ENCODE measurements around the gene NR4A1.

The NR4A1 gene

GRCh38 chr12:52018433-52019112 lies 32.7 kb upstream of the NR4A1 start:
- DNase-seq (ENCODE audit: low spot score) = no peak

- DNase-seq (ENCODE audit: low spot score) = no peak
Measured at GRCh38 chr12:52019113-52019770, 32.0 kb upstream of the NR4A1 start.

- DNase-seq (ENCODE audit: low spot score) = no peak
Measured at GRCh38 chr12:52020539-52021336, 30.5 kb upstream of the NR4A1 start.

- DNase-seq (ENCODE audit: low spot score) = no peak
Measured at GRCh38 chr12:52022841-52023181, 28.4 kb upstream of the NR4A1 start.

GRCh38 chr12:52023182-52023975 lies 27.9 kb upstream of the NR4A1 start:
- peak; percentile 67 for DNase-seq (ENCODE audit: low spot score)

- no peak for DNase-seq (ENCODE audit: low spot score)
Measured at GRCh38 chr12:52023976-52024688, 27.1 kb upstream of the NR4A1 start.

- no peak for DNase-seq (ENCODE audit: low spot score)
Measured at GRCh38 chr12:52024845-52025230, 26.4 kb upstream of the NR4A1 start.

- no peak for DNase-seq (ENCODE audit: low spot score)
Measured at GRCh38 chr12:52026263-52026662, 25.0 kb upstream of the NR4A1 start.

- DNase-seq (ENCODE audit: low spot score) = no peak
Measured at GRCh38 chr12:52027085-52027843, 24.0 kb upstream of the NR4A1 start.

- DNase-seq (ENCODE audit: low spot score) = no peak
Measured at GRCh38 chr12:52029685-52030084, 21.6 kb upstream of the NR4A1 start.

GRCh38 chr12:52032446-52032803 lies 18.8 kb upstream of the NR4A1 start:
- DNase-seq (ENCODE audit: low spot score) = peak; percentile 73

- DNase-seq (ENCODE audit: low spot score) = peak; percentile 97
Measured at GRCh38 chr12:52032804-52033445, 18.3 kb upstream of the NR4A1 start.

- DNase-seq (ENCODE audit: low spot score) = no peak
Measured at GRCh38 chr12:52033446-52034140, 17.6 kb upstream of the NR4A1 start.

GRCh38 chr12:52035190-52035589 lies 16.1 kb upstream of the NR4A1 start:
- no peak for DNase-seq (ENCODE audit: low spot score)

- DNase-seq (ENCODE audit: low spot score) = no peak
Measured at GRCh38 chr12:52035926-52036325, 15.3 kb upstream of the NR4A1 start.

- peak; percentile 77 for DNase-seq (ENCODE audit: low spot score)
Measured at GRCh38 chr12:52036587-52037171, 14.6 kb upstream of the NR4A1 start.

GRCh38 chr12:52037248-52037861 lies 13.9 kb upstream of the NR4A1 start:
- DNase-seq (ENCODE audit: low spot score) = no peak

- no peak for DNase-seq (ENCODE audit: low spot score)
Measured at GRCh38 chr12:52038447-52038846, 12.8 kb upstream of the NR4A1 start.

GRCh38 chr12:52041035-52041434 lies 10.2 kb upstream of the NR4A1 start:
- no peak for DNase-seq (ENCODE audit: low spot score)
